ENCODE results near the gene HTT. TPM values are rescaled to one million over a fixed set of nuclear protein-coding genes. Genes with fewer than 3 reads are reported as not detected.

HTT gene
- total RNA-seq, 6 experiments from 2014 or later, result 38.1 to 52.0 (median 47.8) TPM

DNA sequence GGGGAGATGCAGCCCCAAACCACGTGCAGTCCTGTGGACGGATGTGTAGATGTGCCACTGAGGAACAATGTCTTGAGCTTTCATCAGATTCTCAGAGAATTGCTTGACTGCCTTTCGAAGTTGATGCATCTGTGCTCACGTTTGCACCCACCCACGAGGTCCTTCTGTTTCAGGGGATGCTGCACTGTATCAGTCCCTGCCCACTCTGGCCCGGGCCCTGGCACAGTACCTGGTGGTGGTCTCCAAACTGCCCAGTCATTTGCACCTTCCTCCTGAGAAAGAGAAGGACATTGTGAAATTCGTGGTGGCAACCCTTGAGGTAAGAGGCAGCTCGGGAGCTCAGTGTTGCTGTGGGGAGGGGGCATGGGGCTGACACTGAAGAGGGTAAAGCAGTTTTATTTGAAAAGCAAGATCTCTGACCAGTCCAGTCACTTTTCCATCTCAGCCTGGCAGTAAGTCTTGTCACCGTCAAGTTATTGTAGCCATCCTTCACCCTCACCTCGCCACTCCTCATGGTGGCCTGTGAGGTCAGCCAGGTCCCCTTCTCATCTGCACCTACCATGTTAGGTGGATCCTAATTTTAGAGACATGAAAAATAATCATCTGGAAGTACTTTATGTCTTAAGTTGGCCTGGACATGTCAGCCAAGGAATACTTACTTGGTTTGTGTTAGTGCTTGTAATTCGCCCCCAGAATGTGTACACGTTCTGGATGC is 138.1 kb downstream of the HTT start:
- Mint-ChIP-seq H3K4me1 (ENCODE audit: low read depth) (peaks cover 4% of the 10 kb centered on the region; the same call in 1 of the 2 replicates), H3K27ac (no peak overlapping the region), H3K36me3 (ENCODE audit: low read depth) (peaks cover 17% of the 10 kb centered on the region), H3K27me3 (ENCODE audit: insufficient read depth) (no peaks in the 10 kb centered on the region; the same call in 1 of the 2 replicates), H3K4me3 (no peak overlapping the region), H3K9me3 (no peaks in the 10 kb centered on the region)
- no peak for DNase-seq
- TF ChIP-seq, protein P1, sequence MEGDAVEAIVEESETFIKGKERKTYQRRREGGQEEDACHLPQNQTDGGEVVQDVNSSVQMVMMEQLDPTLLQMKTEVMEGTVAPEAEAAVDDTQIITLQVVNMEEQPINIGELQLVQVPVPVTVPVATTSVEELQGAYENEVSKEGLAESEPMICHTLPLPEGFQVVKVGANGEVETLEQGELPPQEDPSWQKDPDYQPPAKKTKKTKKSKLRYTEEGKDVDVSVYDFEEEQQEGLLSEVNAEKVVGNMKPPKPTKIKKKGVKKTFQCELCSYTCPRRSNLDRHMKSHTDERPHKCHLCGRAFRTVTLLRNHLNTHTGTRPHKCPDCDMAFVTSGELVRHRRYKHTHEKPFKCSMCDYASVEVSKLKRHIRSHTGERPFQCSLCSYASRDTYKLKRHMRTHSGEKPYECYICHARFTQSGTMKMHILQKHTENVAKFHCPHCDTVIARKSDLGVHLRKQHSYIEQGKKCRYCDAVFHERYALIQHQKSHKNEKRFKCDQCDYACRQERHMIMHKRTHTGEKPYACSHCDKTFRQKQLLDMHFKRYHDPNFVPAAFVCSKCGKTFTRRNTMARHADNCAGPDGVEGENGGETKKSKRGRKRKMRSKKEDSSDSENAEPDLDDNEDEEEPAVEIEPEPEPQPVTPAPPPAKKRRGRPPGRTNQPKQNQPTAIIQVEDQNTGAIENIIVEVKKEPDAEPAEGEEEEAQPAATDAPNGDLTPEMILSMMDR (IDR thresholded peaks at IDR 0.05), result no peak

DNA sequence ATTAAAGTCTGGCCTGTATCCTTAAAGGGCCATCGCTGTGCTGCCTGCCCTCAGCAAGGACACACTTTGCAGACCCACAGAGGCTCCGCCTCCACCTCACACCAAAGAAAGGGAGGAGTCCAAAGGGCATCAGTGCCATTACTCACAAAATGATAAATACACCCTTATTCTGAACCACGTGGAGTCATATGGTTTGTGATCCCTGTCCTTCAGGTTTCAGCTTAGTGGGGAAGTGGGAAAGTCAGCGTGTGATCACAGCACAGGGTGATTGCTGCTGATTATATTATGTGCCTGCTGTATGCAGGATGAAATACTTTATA is 138.6 kb downstream of the HTT start:
- TF ChIP-seq, protein P1 (IDR thresholded peaks at IDR 0.05), result no peak
- Mint-ChIP-seq H3K27ac (no peak overlapping the region), H3K36me3 (ENCODE audit: low read depth) (peaks cover 17% of the 10 kb centered on the region), H3K4me1 (ENCODE audit: low read depth) (no peaks in the 10 kb centered on the region), H3K4me3 (no peak overlapping the region), H3K9me3 (no peaks in the 10 kb centered on the region), H3K27me3 (ENCODE audit: insufficient read depth) (no peaks in the 10 kb centered on the region; the same call in 1 of the 2 replicates)
- no peak for DNase-seq

DNA sequence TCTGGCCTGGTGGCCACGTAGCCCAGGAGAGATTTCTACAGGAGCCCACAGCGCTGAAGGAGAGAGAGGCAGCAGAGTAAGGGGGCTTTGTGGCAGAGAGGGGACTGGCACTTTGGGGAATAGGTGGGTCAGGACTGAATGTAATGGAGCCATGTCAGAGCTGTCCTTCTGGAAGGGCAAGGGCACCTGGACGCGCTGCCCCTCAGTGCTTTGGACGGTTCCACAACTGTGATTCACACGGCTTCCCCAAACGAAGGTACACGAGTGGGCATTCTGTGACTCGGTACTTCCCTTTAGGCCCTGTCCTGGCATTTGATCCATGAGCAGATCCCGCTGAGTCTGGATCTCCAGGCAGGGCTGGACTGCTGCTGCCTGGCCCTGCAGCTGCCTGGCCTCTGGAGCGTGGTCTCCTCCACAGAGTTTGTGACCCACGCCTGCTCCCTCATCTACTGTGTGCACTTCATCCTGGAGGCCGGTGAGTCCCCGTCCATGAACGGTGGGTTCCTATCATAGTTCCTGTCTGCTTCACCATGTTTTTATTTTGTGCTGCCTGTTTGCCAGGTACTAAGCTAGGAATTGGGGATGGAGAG is 139.3 kb downstream of the HTT start:
- no peaks in the 10 kb centered on the region for H3K4me1 Mint-ChIP-seq (ENCODE audit: low read depth)
- DNase-seq, result no peak
- TF ChIP-seq, protein P1 (IDR thresholded peaks at IDR 0.05), result no peak
- no peaks in the 10 kb centered on the region for H3K9me3 Mint-ChIP-seq
- no peak overlapping the region for H3K27ac Mint-ChIP-seq
- H3K36me3 Mint-ChIP-seq (ENCODE audit: low read depth), result peaks cover 19% of the 10 kb centered on the region
- no peaks in the 10 kb centered on the region; the same call in 1 of the 2 replicates for H3K27me3 Mint-ChIP-seq (ENCODE audit: insufficient read depth)
- H3K4me3 Mint-ChIP-seq, result no peak overlapping the region

DNA sequence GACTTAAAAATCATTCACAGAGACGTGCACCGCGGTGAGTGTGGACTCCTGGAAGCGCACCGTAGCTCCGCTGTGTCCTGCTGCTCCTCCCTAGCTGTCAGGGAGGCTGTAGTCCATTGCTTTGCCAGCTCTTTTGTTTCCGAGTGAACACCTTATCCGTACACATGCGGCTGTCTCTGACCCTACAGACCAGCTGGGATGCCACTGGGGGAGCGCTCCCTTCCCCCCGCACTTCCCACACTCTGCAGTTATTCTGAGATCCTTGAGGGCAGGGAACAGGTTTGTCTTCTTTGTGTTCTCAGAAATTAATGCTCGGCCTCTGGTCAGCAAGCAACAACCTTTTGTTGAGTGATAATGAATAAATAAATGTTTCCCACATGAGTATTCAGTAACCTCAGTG is 140.8 kb downstream of the HTT start:
- Mint-ChIP-seq H3K27ac (no peak overlapping the region), H3K36me3 (ENCODE audit: low read depth) (peaks cover 10% of the 10 kb centered on the region), H3K9me3 (no peaks in the 10 kb centered on the region), H3K4me3 (no peak overlapping the region), H3K27me3 (ENCODE audit: insufficient read depth) (no peaks in the 10 kb centered on the region; the same call in 1 of the 2 replicates), H3K4me1 (ENCODE audit: low read depth) (no peaks in the 10 kb centered on the region)
- no peak for DNase-seq
- TF ChIP-seq, protein P1 (IDR thresholded peaks at IDR 0.05), result no peak

DNA sequence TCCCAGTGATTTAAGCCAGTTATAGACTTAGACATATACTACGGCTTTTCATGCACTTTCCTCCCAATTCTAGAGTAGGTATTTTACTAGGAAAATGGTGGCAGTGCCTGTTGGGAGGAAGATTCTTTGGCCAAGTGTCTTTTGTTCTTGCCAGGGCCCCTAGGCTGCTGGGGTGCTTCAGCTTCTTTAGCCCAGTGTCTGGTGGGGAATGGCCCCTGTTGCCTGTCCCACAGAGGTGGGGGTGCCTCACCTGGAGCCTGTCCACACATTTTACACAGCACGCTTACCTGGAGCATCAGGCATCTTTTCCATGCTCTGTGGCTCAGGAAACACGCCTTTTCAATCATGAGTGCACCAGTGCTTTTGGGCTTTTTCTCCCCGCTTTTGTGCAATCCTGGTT is 141.3 kb downstream of the HTT start:
- H3K9me3 Mint-ChIP-seq, result no peaks in the 10 kb centered on the region
- peaks cover 10% of the 10 kb centered on the region for H3K36me3 Mint-ChIP-seq (ENCODE audit: low read depth)
- no peak overlapping the region for H3K4me3 Mint-ChIP-seq
- TF ChIP-seq, protein P1 (IDR thresholded peaks at IDR 0.05), result no peak
- H3K4me1 Mint-ChIP-seq (ENCODE audit: low read depth), result no peaks in the 10 kb centered on the region
- DNase-seq, result no peak
- no peak overlapping the region for H3K27ac Mint-ChIP-seq
- H3K27me3 Mint-ChIP-seq (ENCODE audit: insufficient read depth), result no peaks in the 10 kb centered on the region; the same call in 1 of the 2 replicates
